ENCODE results near the gene RELT. TPM values are rescaled to one million over a fixed set of nuclear protein-coding genes. Genes with fewer than 3 reads are reported as not detected.
A peak's percentile ranks its signal among the peaks of the same experiment; 100 is the strongest.

The RELT gene
- total and polyA plus RNA-seq, 3 experiments from 2014 or later: 7.5 to 23.4 (median 23.4) TPM

DNA sequence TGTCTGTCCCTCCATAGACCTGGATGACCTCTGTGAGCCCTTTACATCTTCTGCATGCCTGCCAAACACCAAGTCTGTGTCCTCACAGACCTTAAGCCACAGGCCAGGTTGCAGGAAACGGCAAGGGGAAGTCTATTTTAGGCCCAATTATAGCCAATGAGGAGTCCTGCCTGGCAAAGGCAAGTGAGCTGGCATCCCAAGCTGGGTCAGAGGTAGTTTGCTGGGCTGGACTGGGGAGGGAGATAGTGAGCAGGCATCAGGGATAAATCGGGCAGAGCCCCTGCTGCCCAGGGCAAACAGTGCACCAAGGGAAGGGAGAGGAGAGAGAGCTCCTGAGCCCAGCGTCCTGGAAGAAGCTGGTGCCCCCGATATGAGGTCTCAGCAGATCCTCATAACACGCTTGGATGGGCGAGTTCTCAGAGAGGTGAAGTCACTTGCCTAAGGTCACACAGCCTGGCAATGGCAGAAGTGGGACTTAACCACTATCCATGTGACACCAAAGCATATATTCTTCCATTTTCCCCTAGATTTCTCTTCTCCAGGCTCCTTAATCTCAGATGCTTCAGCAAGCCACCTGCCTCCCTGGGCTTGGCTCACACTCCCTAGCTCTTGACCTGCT lies 3.7 kb upstream of the RELT start:
- H3K36me3 ChIP-seq (ENCODE audit: insufficient read depth, low read length): no peaks in the 10 kb centered on the region
- ChIA-PET CTCF (interaction anchor here (1.0 to 14.5 kb wide), 3 partner anchors 9 to 22 kb away, joined by 3 to 119 read pairs (median 3); no protein-coding TSS in a partner anchor), POLR2A (no interaction called here)
- H3K27me3 ChIP-seq (ENCODE audit: insufficient read depth, low read length, poor library complexity, severe bottlenecking): no peaks in the 10 kb centered on the region
- Mint-ChIP-seq H3K4me1 (peaks cover 15 to 27% (median 16%) of the 10 kb centered on the region in 3 donors), H3K4me3 (peak overlapping the region in 1 of 7 donors; percentile 67), H3K27ac (peak overlapping the region in 4 of 8 donors; percentile 49 to 84 (median 72)), H3K27me3 (peaks cover 0 to 6% of the 10 kb centered on the region in 2 donors), H3K9me3 (no peaks in the 10 kb centered on the region), H3K36me3 (peaks cover 0 to 4% (median 0%) of the 10 kb centered on the region in 3 donors)
- H3K27ac ChIP-seq (ENCODE audit: low read depth, low read length): no peak overlapping the region
- no peak for DNase-seq
- no peak overlapping the region for H3K4me3 ChIP-seq (ENCODE audit: low read length)
- peaks cover 23% of the 10 kb centered on the region for H3K4me1 ChIP-seq (ENCODE audit: insufficient read depth, low read length)
- no peaks in the 10 kb centered on the region for H3K9me3 ChIP-seq (ENCODE audit: low read length)

DNA sequence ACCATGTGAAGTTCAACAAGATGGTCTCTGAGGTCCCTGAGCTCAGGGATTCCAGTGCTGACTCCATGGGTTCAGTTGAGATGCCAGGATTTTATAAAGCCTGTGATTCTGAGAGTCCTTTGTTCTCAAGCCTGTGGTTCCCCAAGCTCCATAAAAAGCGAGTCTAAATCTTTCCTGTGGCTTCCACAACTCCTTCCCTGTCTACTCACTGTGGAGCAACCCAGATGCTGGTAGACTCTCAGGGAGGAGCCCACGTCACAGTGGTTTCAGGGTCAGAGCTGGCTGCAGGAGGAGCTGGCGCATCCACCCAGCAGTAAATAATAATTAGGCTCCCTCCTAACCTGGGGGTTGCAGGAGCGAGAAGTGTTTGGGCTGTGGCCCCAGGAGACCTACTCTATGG lies 2.0 kb upstream of the RELT start:
- Mint-ChIP-seq H3K9me3 (no peaks in the 10 kb centered on the region), H3K4me3 (peak overlapping the region in 1 of 7 donors; percentile 64), H3K27me3 (peaks cover 0 to 6% of the 10 kb centered on the region in 2 donors), H3K4me1 (peaks cover 23 to 33% (median 26%) of the 10 kb centered on the region in 3 donors), H3K36me3 (peaks cover 0 to 4% (median 0%) of the 10 kb centered on the region in 3 donors), H3K27ac (peak overlapping the region in 2 of 8 donors; percentile 68 to 96)
- ChIA-PET CTCF (interaction anchor here (0.9 to 2.4 kb wide), 3 partner anchors 23 to 252 kb away, joined by 3 to 18 read pairs (median 3); no protein-coding TSS in a partner anchor), POLR2A (no interaction called here)
- H3K27ac ChIP-seq (ENCODE audit: low read depth, low read length): no peak overlapping the region
- peaks cover 26% of the 10 kb centered on the region for H3K4me1 ChIP-seq (ENCODE audit: insufficient read depth, low read length)
- no peaks in the 10 kb centered on the region for H3K9me3 ChIP-seq (ENCODE audit: low read length)
- H3K27me3 ChIP-seq (ENCODE audit: insufficient read depth, low read length, poor library complexity, severe bottlenecking): no peaks in the 10 kb centered on the region
- H3K4me3 ChIP-seq (ENCODE audit: low read length): no peak overlapping the region
- H3K36me3 ChIP-seq (ENCODE audit: insufficient read depth, low read length): no peaks in the 10 kb centered on the region
- DNase-seq: no peak

DNA sequence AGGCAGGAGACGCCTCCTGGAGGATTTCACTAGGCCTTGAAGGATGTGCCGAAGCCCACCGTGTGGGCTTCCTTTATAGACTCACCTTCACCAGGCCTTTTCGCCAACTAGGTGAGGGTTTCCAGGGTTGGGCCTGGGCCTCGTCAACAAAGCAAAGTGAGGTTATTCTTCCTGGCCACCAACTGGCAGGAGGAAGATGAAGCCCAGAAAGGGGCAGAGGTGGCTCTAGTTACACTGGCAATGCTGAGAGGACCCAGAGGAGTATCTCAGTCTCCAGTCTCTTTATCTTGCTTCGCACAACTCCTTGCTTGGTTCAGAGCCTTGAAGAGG lies 404 bp upstream of the RELT start:
- no peaks in the 10 kb centered on the region for H3K9me3 ChIP-seq (ENCODE audit: low read length)
- Mint-ChIP-seq H3K4me1 (peaks cover 29 to 49% (median 32%) of the 10 kb centered on the region in 3 donors), H3K27me3 (peaks cover 0 to 9% of the 10 kb centered on the region in 2 donors), H3K9me3 (no peaks in the 10 kb centered on the region), H3K4me3 (peak overlapping the region; percentile 71 to 96 (median 82)), H3K36me3 (peaks cover 0 to 6% (median 0%) of the 10 kb centered on the region in 3 donors), H3K27ac (peak overlapping the region; percentile 86 to 96 (median 92))
- no peaks in the 10 kb centered on the region for H3K27me3 ChIP-seq (ENCODE audit: insufficient read depth, low read length, poor library complexity, severe bottlenecking)
- peak overlapping the region; percentile 60 for H3K27ac ChIP-seq (ENCODE audit: low read depth, low read length)
- CTCF ChIA-PET: interaction anchor here (1.0 to 2.4 kb wide), 3 partner anchors 9 to 24 kb away, joined by 4 to 18 read pairs (median 11); no protein-coding TSS in a partner anchor
- H3K4me1 ChIP-seq (ENCODE audit: insufficient read depth, low read length): peaks cover 26% of the 10 kb centered on the region
- no peak for DNase-seq
- POLR2A ChIA-PET: interaction anchor here (0.6 kb wide), 1 partner anchor 500 kb away, joined by 8 read pairs; no protein-coding TSS in a partner anchor
- no peaks in the 10 kb centered on the region for H3K36me3 ChIP-seq (ENCODE audit: insufficient read depth, low read length)
- peak overlapping the region; percentile 81 for H3K4me3 ChIP-seq (ENCODE audit: low read length)

DNA sequence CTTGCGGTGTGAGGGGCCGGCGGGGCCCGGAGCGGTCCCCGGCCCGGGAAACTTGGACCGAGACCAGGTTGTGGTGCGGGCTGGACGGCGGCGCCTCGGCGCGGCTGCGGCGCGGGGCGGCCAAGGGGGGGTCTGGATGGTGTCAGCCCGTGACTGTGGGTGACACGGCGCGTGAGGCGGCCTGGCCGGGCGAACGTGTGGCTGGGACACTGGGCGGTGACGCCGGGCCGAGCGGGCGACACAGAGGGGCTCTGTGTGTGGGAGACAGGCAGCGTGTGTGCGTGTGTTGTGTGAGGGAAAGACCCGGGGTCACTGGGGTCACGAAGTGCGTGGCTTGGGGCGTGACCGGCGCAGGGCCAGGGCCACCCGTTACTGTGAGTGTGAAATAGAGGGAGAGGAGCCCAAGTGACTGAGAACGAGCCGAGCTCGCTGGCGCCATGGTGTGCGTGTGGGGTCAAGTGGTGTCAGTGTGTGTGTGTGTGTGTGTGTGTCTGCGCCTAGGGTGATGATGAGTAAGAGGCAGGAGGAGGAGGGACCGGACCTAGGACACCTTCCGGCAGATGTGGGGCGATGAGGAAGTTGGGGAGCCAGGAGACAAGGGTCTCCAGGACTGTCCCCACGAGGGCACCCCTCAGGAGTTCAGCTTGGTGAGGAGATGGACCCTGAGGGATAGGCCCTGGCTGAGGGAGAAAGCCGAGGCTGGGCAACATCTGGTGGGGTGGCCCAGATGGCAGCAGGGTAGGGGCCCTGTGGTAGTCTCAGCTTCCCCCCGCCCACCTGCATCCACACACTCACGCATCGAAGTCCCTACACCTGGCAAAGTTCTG lies 817 bp downstream of the RELT start:
- peaks cover 0 to 6% (median 0%) of the 10 kb centered on the region in 3 donors for H3K36me3 Mint-ChIP-seq
- POLR2A ChIA-PET: no interaction called here
- Histone ChIP-seq H3K27me3 (ENCODE audit: insufficient read depth, low read length, poor library complexity, severe bottlenecking) (no peaks in the 10 kb centered on the region), H3K4me3 (ENCODE audit: low read length) (peak overlapping the region; percentile 81), H3K36me3 (ENCODE audit: insufficient read depth, low read length) (no peaks in the 10 kb centered on the region), H3K9me3 (ENCODE audit: low read length) (no peaks in the 10 kb centered on the region), H3K27ac (ENCODE audit: low read depth, low read length) (peak overlapping the region; percentile 90), H3K4me1 (ENCODE audit: insufficient read depth, low read length) (peaks cover 26% of the 10 kb centered on the region)
- no peaks in the 10 kb centered on the region for H3K9me3 Mint-ChIP-seq
- peak; percentile 53 to 81 (median 62) for DNase-seq
- H3K27ac Mint-ChIP-seq: peak overlapping the region; percentile 83 to 100 (median 98)
- CTCF ChIA-PET: interaction anchor here (0.9 to 1.4 kb wide), 6 partner anchors 10 to 42 kb away, joined by 3 to 5 read pairs (median 4); no protein-coding TSS in a partner anchor
- H3K27me3 Mint-ChIP-seq: peaks cover 0 to 9% of the 10 kb centered on the region in 2 donors
- peak overlapping the region; percentile 82 to 96 (median 92) for H3K4me3 Mint-ChIP-seq
- peaks cover 29 to 58% (median 37%) of the 10 kb centered on the region in 3 donors for H3K4me1 Mint-ChIP-seq

DNA sequence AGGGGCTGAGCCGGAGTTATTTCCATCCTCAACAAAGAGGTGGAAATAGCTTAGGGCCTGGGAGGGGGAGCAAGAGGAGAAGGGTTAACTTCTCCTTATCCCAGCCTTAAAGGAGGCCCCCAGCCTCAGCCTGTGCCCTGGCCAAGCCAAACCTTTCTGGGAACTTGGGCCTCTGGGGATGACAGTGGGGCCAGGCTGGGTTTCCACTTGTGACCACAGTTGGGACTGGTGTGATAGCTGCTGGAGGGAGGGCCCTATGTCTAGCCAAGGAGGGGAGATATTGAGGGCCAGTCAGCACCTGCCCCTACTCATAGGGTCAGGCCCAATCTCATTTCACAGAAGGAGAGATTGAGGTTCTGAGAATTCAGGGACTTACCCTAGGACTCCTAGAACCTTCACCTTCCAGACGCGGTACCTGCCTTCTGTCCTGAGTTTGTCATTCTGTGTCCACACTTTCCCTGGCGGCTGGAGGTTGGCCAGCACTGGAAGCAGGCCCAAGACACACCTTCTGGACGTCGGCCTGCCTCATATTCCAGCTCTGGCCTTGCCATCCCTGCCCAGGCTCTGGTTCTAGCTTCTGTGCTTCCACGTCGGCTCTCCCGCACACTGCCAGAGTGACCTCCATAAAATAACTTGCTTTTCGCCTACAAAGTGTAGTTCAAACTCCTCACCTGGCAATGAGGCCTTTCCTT lies 3.1 kb downstream of the RELT start:
- peak overlapping the region; percentile 24 for H3K27ac ChIP-seq (ENCODE audit: low read depth, low read length)
- H3K9me3 ChIP-seq (ENCODE audit: low read length): no peaks in the 10 kb centered on the region
- ChIA-PET CTCF (interaction anchor here (1.4 to 1.8 kb wide), 4 partner anchors 13 to 73 kb away, joined by 3 to 10 read pairs (median 4); no protein-coding TSS in a partner anchor), POLR2A (no interaction called here)
- DNase-seq: no peak
- no peak overlapping the region for H3K4me3 ChIP-seq (ENCODE audit: low read length)
- no peaks in the 10 kb centered on the region for H3K36me3 ChIP-seq (ENCODE audit: insufficient read depth, low read length)
- Mint-ChIP-seq H3K9me3 (no peaks in the 10 kb centered on the region), H3K27me3 (peaks cover 0 to 9% of the 10 kb centered on the region in 2 donors), H3K4me1 (peaks cover 42 to 80% (median 52%) of the 10 kb centered on the region in 3 donors), H3K27ac (peak overlapping the region; percentile 68 to 98 (median 77)), H3K36me3 (peaks cover 0 to 6% (median 0%) of the 10 kb centered on the region in 3 donors), H3K4me3 (peak overlapping the region in 6 of 7 donors; percentile 2 to 82 (median 32))
- H3K27me3 ChIP-seq (ENCODE audit: insufficient read depth, low read length, poor library complexity, severe bottlenecking): no peaks in the 10 kb centered on the region
- peaks cover 37% of the 10 kb centered on the region for H3K4me1 ChIP-seq (ENCODE audit: insufficient read depth, low read length)

DNA sequence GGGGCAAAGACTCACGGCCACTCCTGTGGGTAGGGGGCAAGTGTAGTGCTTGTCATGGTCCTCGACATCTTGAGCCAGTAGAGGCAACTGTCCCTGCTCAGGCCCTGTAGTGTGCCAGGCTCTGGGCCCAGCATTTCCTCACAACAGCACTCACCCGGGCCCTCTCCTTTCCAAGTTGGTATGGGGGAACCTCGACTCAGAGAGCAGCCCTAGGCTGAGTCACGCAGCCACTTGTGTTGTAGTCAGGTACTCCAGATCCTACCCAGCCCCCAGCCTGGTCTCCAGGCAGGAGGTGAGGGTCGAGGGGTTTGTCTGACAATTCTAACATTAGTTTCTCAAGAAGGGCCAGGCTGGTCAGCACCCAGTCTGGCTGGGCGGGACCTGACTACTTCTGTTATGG lies 4.1 kb downstream of the RELT start:
- peaks cover 0 to 6% (median 0%) of the 10 kb centered on the region in 3 donors for H3K36me3 Mint-ChIP-seq
- no peaks in the 10 kb centered on the region for H3K36me3 ChIP-seq (ENCODE audit: insufficient read depth, low read length)
- no peaks in the 10 kb centered on the region for H3K9me3 Mint-ChIP-seq
- H3K4me3 Mint-ChIP-seq: peak overlapping the region in 2 of 7 donors; percentile 25 to 29
- no peak overlapping the region for H3K27ac ChIP-seq (ENCODE audit: low read depth, low read length)
- DNase-seq: no peak
- H3K27me3 Mint-ChIP-seq: peaks cover 0 to 9% of the 10 kb centered on the region in 2 donors
- POLR2A ChIA-PET: no interaction called here
- no peak overlapping the region for H3K4me3 ChIP-seq (ENCODE audit: low read length)
- CTCF ChIA-PET: interaction anchor here (0.8 to 5.3 kb wide), 3 partner anchors 29 to 74 kb away, joined by 3 to 31 read pairs (median 4); no protein-coding TSS in a partner anchor
- no peaks in the 10 kb centered on the region for H3K9me3 ChIP-seq (ENCODE audit: low read length)
- peaks cover 44% of the 10 kb centered on the region for H3K4me1 ChIP-seq (ENCODE audit: insufficient read depth, low read length)
- H3K27me3 ChIP-seq (ENCODE audit: insufficient read depth, low read length, poor library complexity, severe bottlenecking): no peaks in the 10 kb centered on the region
- peak overlapping the region in 6 of 8 donors; percentile 12 to 83 (median 72) for H3K27ac Mint-ChIP-seq
- peaks cover 52 to 88% (median 59%) of the 10 kb centered on the region in 3 donors for H3K4me1 Mint-ChIP-seq

DNA sequence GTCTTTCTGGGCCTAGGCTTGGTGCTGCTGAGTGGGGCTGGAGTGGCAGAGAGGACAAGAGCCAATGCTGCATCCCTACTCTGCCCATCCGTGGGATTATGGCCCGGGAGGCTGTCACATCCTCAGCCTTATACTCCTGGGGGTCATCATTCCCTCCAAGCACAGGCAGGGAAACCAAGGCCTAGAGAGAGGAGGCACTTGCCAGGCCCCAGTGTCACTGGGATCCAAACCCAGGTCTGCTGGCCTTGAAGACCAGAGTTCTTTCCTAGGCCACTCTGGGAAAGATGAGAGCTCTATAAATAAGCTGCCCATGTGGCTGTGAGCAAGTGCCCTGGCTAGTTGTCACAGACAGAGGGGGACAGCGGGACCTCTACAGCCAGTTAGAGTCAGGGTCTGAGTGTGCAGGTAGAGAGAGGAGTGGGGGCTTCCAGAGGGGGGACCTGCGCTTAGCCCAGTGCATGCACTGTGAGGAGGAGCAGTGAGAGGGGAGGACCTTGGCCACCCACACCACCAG lies 4.8 kb downstream of the RELT start:
- H3K9me3 ChIP-seq (ENCODE audit: low read length): no peaks in the 10 kb centered on the region

More for the DNA sequence above, 4.8 kb downstream of the RELT start:
- Mint-ChIP-seq H3K27me3 (peaks cover 0 to 9% of the 10 kb centered on the region in 2 donors), H3K27ac (peak overlapping the region in 6 of 8 donors; percentile 36 to 83 (median 61)), H3K4me1 (peaks cover 58 to 88% (median 59%) of the 10 kb centered on the region in 3 donors), H3K9me3 (no peaks in the 10 kb centered on the region), H3K36me3 (peaks cover 0 to 6% (median 0%) of the 10 kb centered on the region in 3 donors), H3K4me3 (peak overlapping the region in 2 of 7 donors; percentile 34 to 54)
- no peak overlapping the region for H3K27ac ChIP-seq (ENCODE audit: low read depth, low read length)
- H3K36me3 ChIP-seq (ENCODE audit: insufficient read depth, low read length): no peaks in the 10 kb centered on the region
- H3K4me1 ChIP-seq (ENCODE audit: insufficient read depth, low read length): peaks cover 44% of the 10 kb centered on the region
- H3K27me3 ChIP-seq (ENCODE audit: insufficient read depth, low read length, poor library complexity, severe bottlenecking): no peaks in the 10 kb centered on the region
- ChIA-PET CTCF (interaction anchor here (5.3 kb wide), 1 partner anchor 29 kb away, joined by 31 read pairs; no protein-coding TSS in a partner anchor), POLR2A (no interaction called here)
- no peak overlapping the region for H3K4me3 ChIP-seq (ENCODE audit: low read length)
- no peak for DNase-seq

All from CD8-positive, alpha-beta memory T cell (primary cell).